Upper lobe of left lung (tissue), 6 donors: ENCODE measurements around the gene CA5A. TPM values are rescaled to one million over a fixed set of nuclear protein-coding genes. Genes with fewer than 3 reads are reported as not detected.

Experiments
- ATAC-seq, 2 donors: fragments of 200-7000 bp; cut with Tn5 transposase; one replicate each; pipeline ENCODE4 v1.9.1; 2022; ENCODE audit warnings: mild to moderate bottlenecking in 2 of 2, moderate library complexity in 2 of 2; ENCODE audit not compliant: low FRiP score in 2 of 2
- DNase-seq, 2 donors: peaks; one replicate each; pipeline ENCODE4 v3.0.0-alpha.2; 2019 to 2020
- H3K27ac ChIP-seq, 4 donors: fragments of 200-600 bp; sonication (generic); one replicate each; pipeline ENCODE4 v1.5.1; 2016 to 2019
- H3K27me3 ChIP-seq, 4 donors: fragments of 200-600 bp; sonication (generic); one replicate each; pipeline ENCODE4 v1.5.1; 2017 to 2019
- H3K36me3 ChIP-seq, 4 donors: fragments of 200-600 bp; sonication (generic); one replicate each; pipeline ENCODE4 v1.5.1; 2016 to 2019
- H3K4me1 ChIP-seq, 4 donors: fragments of 200-600 bp; sonication (generic); one replicate each; pipeline ENCODE4 v1.5.1; 2018 to 2019
- H3K4me3 ChIP-seq, 4 donors: fragments of 200-600 bp; sonication (generic); one replicate each; pipeline ENCODE4 v1.5.1; 2017 to 2019; ENCODE audit warnings: mild to moderate bottlenecking in 2 of 4, moderate library complexity in 1 of 4
- H3K9me3 ChIP-seq, 4 donors: fragments of 200-600 bp; sonication (generic); one replicate each; pipeline ENCODE4 v1.5.1; 2018 to 2019
- EP300 ChIP-seq, 4 donors: sonication (generic); formaldehyde crosslinking; IDR thresholded peaks; one replicate each; pipeline ENCODE4 v1.5.1; 2017; ENCODE audit warnings: antibody characterized with exemption in 4 of 4, control low read depth in 2 of 4
- POLR2A ChIP-seq, 4 donors: fragments of 450-650 bp; IDR thresholded peaks; one replicate each; pipeline ENCODE4 v1.5.1; 2016 to 2017; ENCODE audit warnings: antibody characterized with exemption in 4 of 4, mild to moderate bottlenecking in 2 of 4
- POLR2AphosphoS5 ChIP-seq, 2 donors: sonication (generic); formaldehyde crosslinking; IDR thresholded peaks; one replicate each; pipeline ENCODE4 v1.5.1; 2017; ENCODE audit warnings: antibody characterized with exemption in 2 of 2
- WGBS, 2 donors: methylation state at CpG; one replicate each; pipeline ENCODE4 v1.1.5; 2017 to 2018; 5-methylcytosine and 5-hydroxymethylcytosine counted together
- total RNA-seq, 6 donors: library from RNA; depleted of rRNA in 4 of 6; stranded (reverse); fragments of >200 nt in 4 of 6; gene quantifications; one replicate each; pipeline versions ENCODE4 v1.1.0 to v1.2.1, GENCODE V29; 2016 to 2021
- TF ChIP-seq, protein P1 (sequence below), 6 experiments: fragments of 450-650 bp in 4 of 6; fragments of 200-600 bp in 2 of 6; sonication (generic) in 2 of 6; IDR thresholded peaks; one replicate each; pipeline ENCODE4 v1.5.1; 2016 to 2019; ENCODE audit warnings: antibody characterized with exemption in 6 of 6
- donor health status: DM: no; HTN: no; CAD: no; lungs with moderate emphysema.
- donor health status: DM: no; HTN: yes; CAD: no; lungs with severe emphysema.

The CA5A gene
- total RNA-seq, 6 donors from 2014 or later: under 0.01 to 0.20 (median 0.11) TPM; not detected in 3

- Histone ChIP-seq H3K4me3 (peak overlapping the region in 1 of 4 donors; percentile 4), H3K9me3 (no peaks in the 10 kb centered on the region), H3K4me1 (peaks cover 15 to 28% (median 24%) of the 10 kb centered on the region in 4 donors), H3K27me3 (no peaks in the 10 kb centered on the region), H3K36me3 (no peaks in the 10 kb centered on the region), H3K27ac (peak overlapping the region; percentile 55 to 81 (median 66))
- ATAC-seq: no peak
- TF ChIP-seq POLR2A (IDR thresholded peaks at IDR 0.05) (no peak), EP300 (IDR thresholded peaks at IDR 0.05) (no peak), POLR2AphosphoS5 (IDR thresholded peaks at IDR 0.05) (no peak)
- TF ChIP-seq, protein P1, sequence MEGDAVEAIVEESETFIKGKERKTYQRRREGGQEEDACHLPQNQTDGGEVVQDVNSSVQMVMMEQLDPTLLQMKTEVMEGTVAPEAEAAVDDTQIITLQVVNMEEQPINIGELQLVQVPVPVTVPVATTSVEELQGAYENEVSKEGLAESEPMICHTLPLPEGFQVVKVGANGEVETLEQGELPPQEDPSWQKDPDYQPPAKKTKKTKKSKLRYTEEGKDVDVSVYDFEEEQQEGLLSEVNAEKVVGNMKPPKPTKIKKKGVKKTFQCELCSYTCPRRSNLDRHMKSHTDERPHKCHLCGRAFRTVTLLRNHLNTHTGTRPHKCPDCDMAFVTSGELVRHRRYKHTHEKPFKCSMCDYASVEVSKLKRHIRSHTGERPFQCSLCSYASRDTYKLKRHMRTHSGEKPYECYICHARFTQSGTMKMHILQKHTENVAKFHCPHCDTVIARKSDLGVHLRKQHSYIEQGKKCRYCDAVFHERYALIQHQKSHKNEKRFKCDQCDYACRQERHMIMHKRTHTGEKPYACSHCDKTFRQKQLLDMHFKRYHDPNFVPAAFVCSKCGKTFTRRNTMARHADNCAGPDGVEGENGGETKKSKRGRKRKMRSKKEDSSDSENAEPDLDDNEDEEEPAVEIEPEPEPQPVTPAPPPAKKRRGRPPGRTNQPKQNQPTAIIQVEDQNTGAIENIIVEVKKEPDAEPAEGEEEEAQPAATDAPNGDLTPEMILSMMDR (IDR thresholded peaks at IDR 0.05): no peak
- peak in 1 of 2 donors; percentile 72 for DNase-seq
- WGBS, 2 donors: 54 to 84% methylated on average over 3 to 12 of the region's 12 CpGs
These were observed 11.8 kb upstream of the CA5A start for GRCh38 chr16:87948119-87948545.

- no peak for DNase-seq
- no peaks in the 10 kb centered on the region for H3K9me3 ChIP-seq
- TF ChIP-seq POLR2A (IDR thresholded peaks at IDR 0.05): peak in 1 of 4 donors; percentile 19
- TF ChIP-seq, protein P1 (IDR thresholded peaks at IDR 0.05): no peak
- peak overlapping the region; percentile 55 to 81 (median 66) for H3K27ac ChIP-seq
- no peak for ATAC-seq
- peak overlapping the region in 1 of 4 donors; percentile 4 for H3K4me3 ChIP-seq
- H3K36me3 ChIP-seq: no peaks in the 10 kb centered on the region
- 84 to 91% methylated on average over 19 to 22 of the region's 22 CpGs for WGBS, 2 donors
- H3K4me1 ChIP-seq: peaks cover 9 to 22% (median 18%) of the 10 kb centered on the region in 4 donors
- no peaks in the 10 kb centered on the region for H3K27me3 ChIP-seq
These were observed 11.2 kb upstream of the CA5A start for GRCh38 chr16:87947356-87948118.

GRCh38 chr16:87946596-87947347 is 10.4 kb upstream of the CA5A start:
- ATAC-seq (no peak), DNase-seq (no peak)
- peak overlapping the region in 1 of 4 donors; percentile 89 for H3K27ac ChIP-seq
- TF ChIP-seq POLR2AphosphoS5 (IDR thresholded peaks at IDR 0.05) (no peak), POLR2A (IDR thresholded peaks at IDR 0.05) (no peak), EP300 (IDR thresholded peaks at IDR 0.05) (no peak)
- TF ChIP-seq, protein P1 (IDR thresholded peaks at IDR 0.05): no peak
- no peaks in the 10 kb centered on the region for H3K36me3 ChIP-seq
- H3K9me3 ChIP-seq: no peaks in the 10 kb centered on the region
- H3K4me3 ChIP-seq: no peak overlapping the region
- peaks cover 2 to 15% (median 13%) of the 10 kb centered on the region in 4 donors for H3K4me1 ChIP-seq
- H3K27me3 ChIP-seq: no peaks in the 10 kb centered on the region
- 86 to 88% methylated on average over 6 to 14 of the region's 14 CpGs for WGBS, 2 donors

DNA sequence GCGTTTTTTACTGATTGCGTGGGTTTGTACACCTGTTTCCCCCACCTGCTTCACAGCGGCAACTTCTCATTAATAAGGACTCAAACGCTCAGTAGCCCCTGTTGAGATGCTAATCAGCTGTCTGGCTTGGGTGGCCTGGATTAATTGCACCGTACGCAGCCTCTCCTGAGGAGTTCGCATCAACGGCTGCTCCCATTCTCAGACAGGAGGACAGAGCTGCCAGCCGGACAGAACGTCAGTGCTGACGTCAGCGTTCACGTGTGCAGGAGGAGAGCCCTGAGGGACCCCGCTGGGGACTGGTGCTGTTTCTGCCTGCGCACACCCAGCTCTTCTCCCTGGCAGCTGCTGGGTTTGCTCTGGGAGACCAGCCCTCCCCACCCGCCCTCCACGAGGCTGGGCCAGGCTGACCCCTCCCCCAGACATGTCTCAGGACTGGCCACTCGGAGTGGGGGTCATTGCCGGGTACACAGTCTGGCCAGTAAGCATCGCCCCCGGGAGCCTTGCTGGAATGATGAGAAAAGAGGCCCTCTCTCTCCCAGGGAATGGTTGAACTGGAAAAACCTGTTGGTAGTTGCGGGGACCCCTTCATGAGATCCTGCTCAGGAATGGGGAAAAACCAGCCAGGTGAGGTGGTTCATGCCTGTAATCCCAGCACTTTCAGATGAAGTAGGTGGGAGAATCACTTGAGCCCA is 9.2 kb upstream of the CA5A start:
- peak overlapping the region; percentile 62 to 89 (median 69) for H3K27ac ChIP-seq
- TF ChIP-seq POLR2A (IDR thresholded peaks at IDR 0.05) (peak in 1 of 4 donors; percentile 67), POLR2AphosphoS5 (IDR thresholded peaks at IDR 0.05) (no peak), EP300 (IDR thresholded peaks at IDR 0.05) (peak in 1 of 4 donors; percentile 60)
- TF ChIP-seq, protein P1 (IDR thresholded peaks at IDR 0.05): no peak
- H3K9me3 ChIP-seq: no peaks in the 10 kb centered on the region
- 37 to 40% methylated on average over 15 to 17 of the region's 22 CpGs for WGBS, 2 donors
- H3K27me3 ChIP-seq: no peaks in the 10 kb centered on the region
- peak in 1 of 2 donors; percentile 86 for DNase-seq
- peak overlapping the region; percentile 2 to 40 (median 29) for H3K4me3 ChIP-seq
- H3K36me3 ChIP-seq: no peaks in the 10 kb centered on the region
- H3K4me1 ChIP-seq: peaks cover 2 to 15% (median 12%) of the 10 kb centered on the region in 4 donors
- peak; percentile 89 for ATAC-seq
